ENCODE data around the gene TFAP2C.
"Not testable (repeated sequence)": the region's sequence is repeated elsewhere in the genome, so short reads cannot be mapped to it uniquely, and the experiment has no call there.

The TFAP2C gene

DNA sequence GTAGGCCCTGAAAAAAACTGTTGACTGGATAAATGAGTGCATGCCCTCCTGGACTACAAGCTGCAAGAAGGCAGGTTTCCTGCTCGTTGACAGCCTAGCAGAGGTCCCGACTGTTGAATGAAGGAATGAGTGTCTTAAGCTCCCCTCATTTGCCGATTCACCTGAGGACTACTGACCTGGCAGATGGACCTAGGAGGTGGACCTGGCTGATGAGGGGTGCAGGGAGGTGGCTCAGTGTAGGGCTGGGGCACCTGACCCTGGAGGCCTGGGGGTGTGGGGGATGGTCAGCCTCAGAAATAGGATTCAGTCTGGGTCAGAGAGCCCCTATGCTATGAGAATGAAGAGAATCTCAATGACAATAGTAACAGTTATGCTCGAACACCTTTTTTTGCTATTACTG, 11.6 kb upstream of the TFAP2C start:
- DNase-seq = no peak

DNA sequence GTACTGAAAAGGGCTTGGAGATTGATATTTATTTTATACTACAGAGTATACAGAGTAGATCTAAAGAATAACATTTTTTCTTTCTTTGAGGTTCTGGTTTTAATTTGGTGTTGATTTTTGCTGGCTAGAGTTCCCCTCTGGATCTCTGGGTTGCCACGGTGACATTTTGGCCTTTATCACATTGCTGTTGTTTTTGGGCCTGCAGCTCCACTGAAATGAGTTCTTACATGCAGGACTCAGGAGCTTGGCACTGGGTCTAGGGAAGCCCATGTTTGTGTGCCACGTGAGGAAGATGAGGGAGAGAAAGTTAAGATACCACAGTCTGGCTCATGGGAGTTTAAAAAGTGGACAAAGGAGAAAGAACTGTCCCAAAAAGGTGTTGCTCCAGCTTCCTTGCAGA, 7.4 kb upstream of the TFAP2C start:
- DNase-seq = no peak

DNA sequence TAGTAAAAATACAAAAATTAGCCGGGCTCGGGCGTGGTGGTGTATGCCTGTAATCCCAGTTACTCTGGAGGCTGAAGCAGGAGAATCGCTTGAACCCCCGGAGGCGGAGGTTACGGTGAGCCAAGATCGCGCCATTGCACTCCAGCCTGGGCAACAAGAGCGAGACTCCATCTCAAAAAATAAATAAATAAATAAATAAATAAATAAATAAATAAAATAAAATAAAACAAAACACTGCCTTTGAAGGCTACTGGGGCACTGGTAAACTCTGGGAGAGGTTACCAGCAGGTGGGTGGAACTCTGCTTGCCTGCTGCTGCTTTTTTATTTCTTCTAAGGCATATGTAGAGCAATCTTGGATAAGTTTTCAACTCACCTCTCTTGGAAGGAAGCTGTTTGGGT, 5.2 kb upstream of the TFAP2C start:
- DNase-seq = not testable (repeated sequence)

DNA sequence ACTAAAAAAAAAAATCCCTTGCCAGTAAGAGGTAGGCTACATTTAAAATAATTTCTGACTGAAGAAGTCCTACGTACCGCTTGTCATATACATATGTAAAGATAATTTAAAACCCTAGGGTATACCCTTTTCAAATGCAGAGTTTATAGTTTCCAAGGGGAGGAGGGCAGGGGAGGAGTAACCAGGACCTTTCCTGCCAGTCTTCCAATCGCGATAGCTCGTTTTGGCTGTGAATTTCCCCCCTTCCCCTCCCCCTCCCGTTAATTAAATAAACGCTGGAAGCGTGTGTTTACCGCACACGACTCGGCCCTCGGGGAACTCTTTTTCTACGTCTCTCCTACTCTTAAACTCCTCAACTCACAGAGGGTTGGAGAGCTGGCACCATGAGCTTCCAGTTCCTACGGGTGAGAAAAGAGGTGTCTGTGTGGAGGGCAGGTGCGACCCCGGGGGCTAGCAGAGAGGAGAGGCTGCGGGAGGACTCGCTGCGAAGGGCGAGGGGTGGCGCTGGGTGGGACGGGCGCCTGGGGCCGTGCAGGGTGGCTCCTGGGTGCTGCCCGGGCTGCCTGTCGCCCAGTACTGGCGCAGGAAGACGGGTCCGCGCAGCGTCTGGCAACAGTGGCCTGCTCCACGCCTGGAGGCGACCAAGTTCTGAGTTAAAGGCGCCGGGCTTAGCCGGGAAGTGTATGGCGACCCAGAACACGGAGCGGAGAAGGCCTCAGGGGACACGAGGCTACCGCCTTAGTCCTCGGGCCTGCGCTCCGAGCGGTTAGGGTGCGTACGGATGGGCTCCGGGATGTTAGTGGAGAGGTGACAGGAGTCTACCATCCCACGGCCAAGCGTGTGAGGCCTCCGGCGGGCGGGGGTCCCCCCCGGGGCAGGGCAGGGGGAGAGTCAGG, 4.1 kb upstream of the TFAP2C start:
- DNase-seq = no peak

DNA sequence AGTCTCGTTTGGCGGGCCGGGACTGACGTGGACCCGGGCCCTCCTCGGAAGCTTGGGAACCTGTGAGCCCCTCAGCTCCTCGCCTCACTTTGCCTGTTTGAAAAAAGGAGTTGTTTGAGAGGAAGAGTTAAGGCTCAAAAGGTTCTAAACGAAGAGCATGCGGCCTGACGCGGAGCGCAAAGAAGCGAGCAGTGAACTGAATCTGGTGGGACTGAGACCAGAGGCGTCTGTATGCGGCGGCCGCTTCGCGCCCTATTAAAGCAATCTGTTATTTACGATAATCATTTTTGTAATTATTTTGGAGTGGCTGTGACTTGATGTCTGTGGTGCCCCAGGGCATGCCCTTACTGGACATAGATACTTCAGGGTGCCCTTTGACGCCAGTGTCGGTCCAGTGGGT, 3.3 kb upstream of the TFAP2C start:
- no peak for DNase-seq

DNA sequence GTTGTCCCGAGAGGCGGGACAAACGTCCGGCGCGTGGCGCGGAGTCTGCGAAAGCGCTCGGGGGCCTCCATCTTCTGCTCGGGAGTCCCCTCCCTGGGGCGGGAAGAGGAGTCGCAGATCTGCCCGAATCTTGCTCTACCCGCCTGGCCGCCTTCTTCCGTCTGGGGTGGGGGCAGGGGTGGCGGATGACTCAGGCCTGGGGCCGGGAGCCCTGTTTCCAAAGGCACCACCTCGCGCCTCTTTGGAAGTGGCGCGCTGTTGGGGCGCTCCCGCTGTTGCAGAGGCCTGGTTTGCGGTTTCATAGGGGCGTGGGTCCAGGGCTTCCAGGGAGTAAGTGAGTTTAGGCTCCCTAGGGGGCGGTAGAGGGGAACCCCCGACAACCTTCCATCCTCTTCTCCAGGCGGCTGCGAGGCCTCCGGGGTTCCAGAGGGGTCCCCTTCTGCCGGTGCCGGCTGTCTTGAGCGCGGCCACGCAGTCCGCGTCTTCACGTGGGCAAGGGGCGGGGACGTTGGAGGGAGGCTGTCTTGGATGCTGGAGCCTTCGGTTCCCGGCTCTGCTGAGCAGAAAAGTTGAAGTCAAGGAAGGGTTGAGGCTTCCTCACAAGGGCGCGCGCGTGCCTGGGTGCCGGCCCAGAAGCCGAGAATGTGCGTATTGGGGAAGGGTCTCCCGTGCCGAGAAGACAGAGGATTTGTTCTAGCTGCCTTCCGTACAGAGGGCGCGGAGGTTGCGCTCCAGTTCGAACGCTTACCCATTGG, 2.6 kb upstream of the TFAP2C start:
- peak; percentile 93 for DNase-seq

DNA sequence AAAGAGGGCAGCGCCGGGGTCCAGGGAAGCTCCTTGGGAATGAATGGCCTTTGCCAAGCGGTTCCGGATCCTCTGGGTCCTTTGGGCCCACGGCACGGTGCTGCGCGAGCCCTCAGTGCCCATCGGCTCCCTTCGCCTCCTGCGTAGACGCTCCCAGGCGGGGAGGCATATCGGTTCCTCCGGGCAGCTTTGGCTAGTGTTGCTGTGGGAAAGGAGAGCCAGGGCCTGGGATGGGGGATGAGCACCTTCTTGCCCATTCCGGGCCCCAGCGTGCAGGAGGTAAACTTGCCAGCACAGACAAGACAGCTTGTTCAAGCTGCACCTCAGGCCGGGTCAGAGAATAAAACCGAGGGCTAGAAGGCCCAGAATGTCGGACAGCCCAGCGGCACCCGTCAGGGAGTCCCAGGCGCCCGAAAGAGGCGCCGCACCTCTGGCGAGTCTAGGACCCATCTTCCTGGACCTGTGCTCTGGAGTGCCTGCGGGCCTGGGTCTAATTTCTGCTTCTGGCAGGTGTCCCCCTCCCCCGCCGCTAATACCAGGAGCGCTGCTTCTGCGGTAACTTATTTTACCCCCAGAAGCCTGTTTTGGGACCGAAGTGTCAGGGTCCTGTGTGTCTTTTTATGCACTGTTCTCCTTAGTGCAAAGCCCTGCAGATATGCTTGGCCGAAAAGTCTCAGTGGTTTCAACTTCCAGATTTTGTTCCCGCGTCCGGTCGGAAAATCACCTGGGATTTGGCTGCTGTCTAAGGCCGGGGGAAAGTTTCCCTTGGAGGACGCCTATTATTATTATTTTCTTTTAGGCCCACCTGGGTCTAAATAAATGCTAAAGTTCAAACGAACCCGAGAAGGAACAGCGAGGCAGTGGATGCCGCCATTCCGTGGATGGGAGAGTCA, 1.7 kb upstream of the TFAP2C start:
- DNase-seq = peak; percentile 44

DNA sequence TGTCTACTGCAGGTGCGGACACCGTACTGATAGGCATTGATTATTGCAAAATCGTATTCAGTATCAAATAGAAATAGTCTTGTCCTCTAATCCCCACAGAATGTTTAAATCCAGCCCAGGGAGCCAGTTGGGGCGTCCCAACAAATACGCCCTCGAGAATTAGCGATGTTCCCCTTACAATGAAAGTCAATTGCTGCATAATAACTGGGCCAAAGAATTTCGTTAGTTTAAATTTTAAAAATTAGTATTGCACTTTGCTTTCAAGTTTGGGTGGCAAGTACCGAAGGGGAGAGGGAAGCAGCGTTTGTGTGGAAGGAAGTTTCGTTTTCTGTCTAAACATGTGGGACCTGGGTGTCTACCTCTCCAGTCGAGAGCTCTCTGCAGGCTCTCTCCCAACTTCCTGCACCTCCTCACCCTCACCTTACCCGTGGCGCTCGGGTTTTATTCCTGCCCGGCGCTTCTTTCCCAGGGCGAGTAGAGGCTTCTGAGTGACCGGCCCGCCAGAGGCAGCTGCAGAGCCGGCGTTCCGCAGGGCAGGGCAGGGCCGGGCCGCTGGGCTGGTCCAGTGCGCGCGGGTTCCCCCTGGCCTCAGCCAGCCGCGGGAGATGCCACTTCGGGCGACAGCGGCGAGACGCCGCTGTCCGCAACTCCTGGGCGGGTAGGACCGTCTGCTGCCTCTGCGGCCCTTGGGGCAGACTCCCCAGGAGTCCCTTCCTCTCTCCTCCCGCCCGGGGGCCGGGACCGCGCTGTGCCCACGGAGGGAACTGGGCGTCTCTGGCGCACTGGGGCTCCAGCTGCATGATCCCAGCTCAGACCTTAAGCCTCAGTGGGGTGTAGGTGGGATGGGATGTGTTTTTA, 862 bp upstream of the TFAP2C start:
- peak; percentile 71 for DNase-seq

DNA sequence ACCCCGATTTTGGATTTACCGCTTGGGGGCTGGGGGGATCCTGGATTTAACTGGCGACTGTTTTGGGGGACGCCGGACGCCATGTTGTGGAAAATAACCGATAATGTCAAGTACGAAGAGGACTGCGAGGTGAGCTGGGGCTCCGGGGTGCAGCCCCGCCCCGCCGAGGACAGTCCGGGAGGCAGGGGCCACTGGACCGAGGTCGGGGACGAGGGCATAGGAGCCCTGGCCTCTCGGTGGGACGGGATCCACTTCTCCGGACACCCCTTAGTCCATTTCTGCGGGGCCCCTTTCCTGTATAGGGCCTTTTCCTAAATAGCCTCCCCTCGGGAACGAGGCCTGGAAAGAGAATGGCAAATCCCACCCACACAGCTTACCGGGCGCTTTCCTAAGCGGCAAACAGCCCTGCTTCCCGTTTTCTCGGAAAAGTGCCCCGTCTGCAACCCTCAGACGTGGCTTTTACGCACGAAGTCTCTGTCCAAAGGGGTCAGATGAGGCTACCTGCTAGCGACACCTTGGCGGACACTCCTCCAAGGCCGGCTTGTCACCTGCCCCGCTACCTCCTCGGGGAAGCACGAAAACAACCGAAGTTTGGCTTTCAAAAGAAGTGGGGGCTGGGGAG, 469 bp downstream of the TFAP2C start:
- DNase-seq = peak; percentile 53

DNA sequence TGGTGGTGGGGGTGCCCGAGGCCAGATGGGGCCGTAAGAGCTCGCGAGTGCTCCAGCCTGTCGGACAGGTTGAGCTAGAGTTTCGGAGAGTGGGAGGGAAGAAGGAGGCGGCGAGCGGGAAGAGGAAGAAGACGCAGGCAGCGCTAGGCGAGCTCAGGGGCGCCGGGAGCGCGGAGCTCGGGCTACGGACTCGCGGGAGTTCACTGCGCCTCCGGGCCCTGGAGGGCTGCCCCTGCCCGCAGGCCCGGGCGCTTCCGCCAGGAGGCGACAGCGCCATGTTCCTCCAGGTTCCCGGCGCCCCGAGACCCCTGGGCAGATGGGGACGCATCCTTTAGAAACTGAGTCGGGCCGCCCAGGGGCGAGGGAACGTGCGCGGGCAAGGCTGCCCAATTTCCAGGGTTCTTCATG, 984 bp downstream of the TFAP2C start:
- DNase-seq = peak; percentile 98

DNA sequence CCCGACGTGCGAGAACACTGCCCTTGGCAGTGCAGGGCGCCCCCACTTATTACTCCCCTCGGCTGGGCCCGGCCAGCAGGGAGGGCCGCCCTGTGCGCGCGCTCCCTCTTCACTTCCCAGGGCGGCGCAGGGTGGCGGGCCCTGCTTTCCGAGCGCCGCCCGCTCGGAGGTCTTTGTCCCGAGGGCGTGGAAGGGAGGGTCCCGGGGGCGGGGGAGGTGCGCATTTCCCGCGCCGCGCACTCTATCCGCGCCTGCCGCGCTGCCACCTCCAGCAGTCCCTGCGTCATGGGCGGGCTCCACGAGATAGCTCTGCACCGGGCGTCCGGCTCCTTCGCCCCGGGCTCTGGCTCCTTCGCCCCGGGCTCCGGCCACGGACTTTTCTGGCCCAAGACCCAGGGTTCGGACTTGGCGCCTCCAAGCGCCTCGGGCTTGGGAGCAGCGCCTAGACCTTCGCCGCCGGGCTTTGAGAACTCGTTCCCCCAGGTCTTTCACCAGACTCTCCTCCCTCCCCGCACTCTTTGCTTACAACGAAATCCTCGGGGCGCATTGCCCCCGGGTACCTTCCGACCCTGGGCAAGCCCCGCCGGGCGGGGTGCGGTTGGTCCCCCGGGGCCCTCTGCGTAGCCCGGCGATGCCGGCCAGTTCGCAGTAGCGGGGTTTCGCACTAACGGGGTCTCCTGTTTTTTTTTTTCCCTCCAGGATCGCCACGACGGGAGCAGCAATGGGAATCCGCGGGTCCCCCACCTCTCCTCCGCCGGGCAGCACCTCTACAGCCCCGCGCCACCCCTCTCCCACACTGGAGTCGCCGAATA, 1.6 kb downstream of the TFAP2C start:
- DNase-seq = peak; percentile 31

DNA sequence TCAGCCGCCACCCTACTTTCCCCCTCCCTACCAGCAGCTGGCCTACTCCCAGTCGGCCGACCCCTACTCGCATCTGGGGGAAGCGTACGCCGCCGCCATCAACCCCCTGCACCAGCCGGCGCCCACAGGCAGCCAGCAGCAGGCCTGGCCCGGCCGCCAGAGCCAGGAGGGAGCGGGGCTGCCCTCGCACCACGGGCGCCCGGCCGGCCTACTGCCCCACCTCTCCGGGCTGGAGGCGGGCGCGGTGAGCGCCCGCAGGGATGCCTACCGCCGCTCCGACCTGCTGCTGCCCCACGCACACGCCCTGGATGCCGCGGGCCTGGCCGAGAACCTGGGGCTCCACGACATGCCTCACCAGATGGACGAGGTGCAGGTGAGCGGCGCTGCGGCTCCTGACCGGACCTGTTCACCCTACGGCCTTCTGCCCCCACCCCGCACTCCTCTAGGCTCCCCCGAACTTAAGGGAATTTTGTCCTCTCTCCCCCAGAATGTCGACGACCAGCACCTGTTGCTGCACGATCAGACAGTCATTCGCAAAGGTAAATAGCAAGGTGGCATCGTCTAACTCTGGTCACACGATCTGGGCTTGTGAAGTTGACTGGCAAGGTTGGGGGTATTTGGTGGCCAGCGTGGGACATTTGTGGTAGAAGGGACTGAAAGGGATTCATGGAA, 2.3 kb downstream of the TFAP2C start:
- no peak for DNase-seq

DNA sequence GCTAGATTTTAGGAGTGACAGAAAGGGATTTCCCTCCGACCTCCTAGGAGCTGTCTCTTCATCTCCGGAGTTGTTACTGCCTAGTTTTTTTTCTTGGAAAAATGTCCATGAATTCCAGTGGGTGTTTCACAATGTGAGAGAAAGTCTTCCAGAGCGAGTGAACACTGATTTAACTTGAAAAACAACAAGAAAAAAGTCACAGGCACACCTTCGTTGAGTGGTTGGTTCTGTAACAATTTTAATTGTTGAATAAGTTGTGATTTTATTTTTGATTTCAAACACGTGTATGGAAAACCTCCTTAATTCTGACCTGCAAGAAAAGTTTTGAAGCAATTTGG, 2.9 kb downstream of the TFAP2C start:
- DNase-seq = no peak

DNA sequence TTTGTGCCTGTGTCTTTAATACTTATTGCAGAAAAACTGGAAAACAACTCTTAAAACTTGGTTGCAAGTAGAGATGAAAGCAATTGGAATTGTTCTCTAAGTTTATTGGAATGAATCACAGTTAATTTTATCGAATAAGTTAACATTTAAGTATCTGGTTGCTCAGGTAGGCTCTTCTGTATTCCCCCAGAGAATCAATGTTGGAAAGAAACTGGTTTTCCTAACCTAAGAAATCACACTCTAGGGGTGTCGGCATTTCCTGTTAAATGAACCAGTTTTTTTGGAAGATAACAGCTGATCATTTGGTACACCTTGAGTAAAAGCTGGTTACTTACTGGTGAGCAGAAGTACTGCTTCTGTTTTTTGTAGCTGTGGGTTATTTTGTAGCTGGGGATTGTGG, 5.2 kb downstream of the TFAP2C start:
- no peak for DNase-seq

DNA sequence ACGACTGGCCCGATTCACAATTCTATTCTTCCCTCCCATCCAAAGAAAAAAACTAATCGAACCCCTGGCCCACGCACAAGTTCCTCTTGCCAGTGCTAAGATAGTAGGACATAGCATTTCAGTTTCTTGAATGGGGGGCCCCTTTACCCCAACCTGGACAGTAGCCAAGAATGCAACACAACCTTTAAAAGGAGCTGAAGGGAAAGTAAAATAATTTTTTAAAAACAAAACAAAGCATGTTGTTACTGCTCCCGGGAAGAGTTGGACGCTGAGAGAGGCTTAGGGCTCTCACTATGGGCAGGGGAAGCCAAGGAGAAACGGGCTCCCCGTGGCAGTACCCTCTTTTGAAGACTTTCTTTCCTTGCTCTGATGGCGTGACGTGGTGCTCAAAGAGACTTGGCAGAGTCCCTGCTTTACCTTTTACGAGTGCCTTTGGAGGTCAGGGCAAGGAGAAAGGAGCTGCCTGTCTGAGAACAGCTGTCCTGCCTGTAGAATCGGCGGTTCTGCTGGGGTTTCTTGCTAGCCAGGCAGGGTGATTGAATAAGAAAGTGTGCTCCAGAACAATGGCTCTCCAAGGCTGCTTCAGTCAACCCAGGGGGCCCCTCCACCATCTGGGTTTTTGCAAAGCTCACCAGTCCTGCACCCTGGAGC, 5.8 kb downstream of the TFAP2C start:
- no peak for DNase-seq

DNA sequence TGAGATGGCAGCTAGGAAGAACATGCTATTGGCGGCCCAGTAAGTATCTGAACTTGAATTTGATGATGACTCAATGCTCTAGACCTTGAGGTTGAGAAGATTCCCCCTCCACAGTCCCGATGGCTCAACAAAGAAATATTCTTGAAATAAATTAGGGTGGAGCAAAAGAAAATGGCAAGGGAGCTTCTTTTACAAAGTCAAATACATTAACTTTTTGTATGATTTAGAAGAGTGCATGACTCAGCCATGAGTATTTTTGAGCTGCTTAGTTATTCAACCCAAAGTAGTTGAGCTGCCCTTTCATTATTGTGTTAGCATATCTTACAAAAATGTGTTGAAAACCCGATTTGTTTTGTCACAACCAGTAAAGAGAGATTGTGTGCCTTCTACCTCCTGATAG, 7.6 kb downstream of the TFAP2C start:
- no peak for DNase-seq

DNA sequence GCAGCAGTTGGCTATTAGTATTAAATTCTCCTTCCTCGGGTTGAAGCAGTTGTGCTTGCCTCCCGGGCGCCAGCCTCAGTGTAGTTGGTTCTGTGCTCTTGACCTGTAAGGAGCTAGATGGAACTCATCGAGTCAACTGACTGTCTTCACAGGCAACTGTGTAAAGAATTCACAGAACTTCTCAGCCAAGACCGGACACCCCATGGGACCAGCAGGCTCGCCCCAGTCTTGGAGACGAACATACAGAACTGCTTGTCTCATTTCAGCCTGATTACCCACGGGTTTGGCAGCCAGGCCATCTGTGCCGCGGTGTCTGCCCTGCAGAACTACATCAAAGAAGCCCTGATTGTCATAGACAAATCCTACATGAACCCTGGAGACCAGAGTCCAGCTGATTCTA, 8.5 kb downstream of the TFAP2C start:
- no peak for DNase-seq

DNA sequence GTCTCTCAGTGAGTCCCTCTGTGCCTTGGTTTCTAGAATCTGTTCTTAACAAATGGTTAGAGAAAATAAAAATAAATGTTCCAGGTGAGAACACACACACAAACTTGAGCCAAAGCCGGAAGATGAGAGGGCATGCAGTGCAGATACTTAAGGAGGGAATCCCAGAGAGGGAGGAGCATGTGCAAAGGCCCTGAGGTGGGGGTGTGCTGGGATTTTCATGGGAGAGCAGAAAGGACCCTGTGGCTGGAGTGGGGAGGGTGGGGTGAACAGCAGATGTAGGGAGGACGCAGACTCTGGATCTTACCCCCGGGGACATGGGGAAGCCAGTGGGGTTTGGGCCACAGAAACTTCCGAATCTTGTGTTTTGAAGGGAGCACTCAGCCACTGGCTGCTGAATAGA, 17.5 kb downstream of the TFAP2C start:
- no peak for DNase-seq

DNA sequence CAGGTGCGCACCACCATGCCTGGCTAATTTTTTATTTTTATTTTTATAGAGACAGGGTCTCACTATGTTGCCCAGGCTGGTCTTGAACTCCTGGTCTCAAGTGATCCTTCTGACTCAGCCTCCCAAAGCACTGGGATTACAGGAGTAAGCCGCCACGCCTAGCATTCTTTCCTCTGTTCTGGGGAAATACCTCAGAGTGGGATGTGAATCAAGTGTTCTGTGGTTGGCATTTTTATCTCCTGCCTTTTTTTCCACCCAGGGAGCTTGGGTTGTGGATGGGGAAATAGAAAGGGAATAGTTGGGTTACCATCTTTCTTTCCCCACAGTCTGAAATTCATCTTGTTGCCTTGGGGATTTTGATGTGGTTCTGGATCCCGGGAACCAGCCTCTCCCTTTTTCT, 24.1 kb downstream of the TFAP2C start:
- no peak for DNase-seq

DNA sequence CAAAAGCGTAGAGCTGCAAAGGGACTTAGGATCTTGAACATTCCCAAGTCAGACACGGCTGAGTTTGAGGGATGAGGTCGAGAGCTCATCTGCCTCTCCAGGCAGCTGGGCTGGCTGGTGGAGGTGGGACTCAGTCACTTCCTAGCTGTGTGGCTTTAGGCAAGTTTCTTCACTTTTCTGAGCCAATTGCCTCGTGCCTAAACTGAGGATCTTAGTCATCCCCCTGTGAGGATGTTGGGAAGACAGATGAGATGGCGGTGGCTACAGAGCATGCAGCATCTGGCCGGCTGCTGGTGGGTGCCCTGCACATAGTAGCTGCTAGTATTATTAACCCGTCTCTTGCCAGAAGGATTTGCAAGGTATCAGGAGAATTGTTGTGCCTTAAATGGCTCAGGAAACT, 27.5 kb downstream of the TFAP2C start:
- no peak for DNase-seq

Measured in 8988T (cell line).